Calu3 (cell line): ENCODE data around the gene TMEM106B. TPM values are rescaled to one million over a fixed set of nuclear protein-coding genes. Genes with fewer than 3 reads are reported as not detected.

ENCODE experiments used
- BruUV-seq: library from RNA; stranded (reverse); fragments of 400-500 nt; replicated peaks from 2 replicates; lab custom pipeline; 2021; lab: Mats Ljungman, UMichigan
- CTCF ChIA-PET: fragments of 300-600 bp; sonication (Branson Sonifier 250); formaldehyde crosslinking; loops from one replicate; lab custom pipeline; 2022; ENCODE audit warnings: antibody characterized with exemption; lab: Charles Lee
- DNase-seq: peaks from one replicate; pipeline ENCODE4 v3.0.0; 2022
- H3K27ac Mint-ChIP-seq: one replicate; pipeline ENCODE4 v1.8.0; 2022; ENCODE audit warnings: mixed read lengths; ENCODE audit not compliant: unreplicated experiment
- H3K27me3 Mint-ChIP-seq: one replicate; pipeline ENCODE4 v1.8.0; 2022; ENCODE audit warnings: mixed read lengths; ENCODE audit not compliant: unreplicated experiment
- H3K36me3 Mint-ChIP-seq: one replicate; pipeline ENCODE4 v1.8.0; 2022; ENCODE audit warnings: mild to moderate bottlenecking, moderate library complexity, mixed read lengths; ENCODE audit not compliant: insufficient read depth, unreplicated experiment
- H3K4me1 Mint-ChIP-seq: one replicate; pipeline ENCODE4 v1.8.0; 2022; ENCODE audit warnings: mild to moderate bottlenecking, low read depth, mixed read lengths; ENCODE audit not compliant: unreplicated experiment
- H3K4me3 Mint-ChIP-seq: one replicate; pipeline ENCODE4 v1.8.0; 2022; ENCODE audit warnings: mild to moderate bottlenecking, low read depth, moderate library complexity, mixed read lengths; ENCODE audit not compliant: unreplicated experiment
- H3K9me3 Mint-ChIP-seq: one replicate; pipeline ENCODE4 v1.8.0; 2022; ENCODE audit warnings: low read depth, mixed read lengths; ENCODE audit not compliant: unreplicated experiment
- intact Hi-C: fragments of 100-400 bp; cut with micrococcal nuclease; formaldehyde crosslinking; loops from one replicate; pipeline ENCODE4 v1.10.0; 2022; ENCODE audit not compliant: unreplicated experiment
- total RNA-seq: library from RNA; stranded (reverse); gene quantifications from 2 replicates; pipeline ENCODE4 v1.2.3, GENCODE V29; 2022
- TF ChIP-seq, protein P1 (sequence below): fragments of 200-600 bp; IDR thresholded peaks from one replicate; pipeline ENCODE4 v1.8.0; 2022; ENCODE audit warnings: antibody characterized with exemption; ENCODE audit not compliant: unreplicated experiment

Gene TMEM106B
- total RNA-seq, 1 experiment from 2014 or later = 76.7 TPM

GRCh38 chr7:12210179-12211053 lies 678 bp upstream of the TMEM106B start:
- Mint-ChIP-seq H3K9me3 (no peaks in the 10 kb centered on the region), H3K36me3 (peaks cover 28% of the 10 kb centered on the region), H3K4me3 (peak overlapping the region; percentile 85), H3K27ac (peak overlapping the region; percentile 93), H3K27me3 (no peaks in the 10 kb centered on the region), H3K4me1 (peaks cover 27% of the 10 kb centered on the region)
- BruUV-seq = TSS peak; percentile 97
- intact Hi-C loops = loop anchor here (2.0 to 10.0 kb wide), 4 partner anchors 100 to 376 kb away; partner anchors contain the start of gene THSD7A
- CTCF ChIA-PET = interaction anchor here (0.7 to 2.0 kb wide), 6 partner anchors 13 to 379 kb away, joined by 3 to 6 read pairs (median 4); partner anchors contain the start of gene THSD7A
- TF ChIP-seq, protein P1, sequence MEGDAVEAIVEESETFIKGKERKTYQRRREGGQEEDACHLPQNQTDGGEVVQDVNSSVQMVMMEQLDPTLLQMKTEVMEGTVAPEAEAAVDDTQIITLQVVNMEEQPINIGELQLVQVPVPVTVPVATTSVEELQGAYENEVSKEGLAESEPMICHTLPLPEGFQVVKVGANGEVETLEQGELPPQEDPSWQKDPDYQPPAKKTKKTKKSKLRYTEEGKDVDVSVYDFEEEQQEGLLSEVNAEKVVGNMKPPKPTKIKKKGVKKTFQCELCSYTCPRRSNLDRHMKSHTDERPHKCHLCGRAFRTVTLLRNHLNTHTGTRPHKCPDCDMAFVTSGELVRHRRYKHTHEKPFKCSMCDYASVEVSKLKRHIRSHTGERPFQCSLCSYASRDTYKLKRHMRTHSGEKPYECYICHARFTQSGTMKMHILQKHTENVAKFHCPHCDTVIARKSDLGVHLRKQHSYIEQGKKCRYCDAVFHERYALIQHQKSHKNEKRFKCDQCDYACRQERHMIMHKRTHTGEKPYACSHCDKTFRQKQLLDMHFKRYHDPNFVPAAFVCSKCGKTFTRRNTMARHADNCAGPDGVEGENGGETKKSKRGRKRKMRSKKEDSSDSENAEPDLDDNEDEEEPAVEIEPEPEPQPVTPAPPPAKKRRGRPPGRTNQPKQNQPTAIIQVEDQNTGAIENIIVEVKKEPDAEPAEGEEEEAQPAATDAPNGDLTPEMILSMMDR = no peak
- peak; percentile 64 for DNase-seq

DNA sequence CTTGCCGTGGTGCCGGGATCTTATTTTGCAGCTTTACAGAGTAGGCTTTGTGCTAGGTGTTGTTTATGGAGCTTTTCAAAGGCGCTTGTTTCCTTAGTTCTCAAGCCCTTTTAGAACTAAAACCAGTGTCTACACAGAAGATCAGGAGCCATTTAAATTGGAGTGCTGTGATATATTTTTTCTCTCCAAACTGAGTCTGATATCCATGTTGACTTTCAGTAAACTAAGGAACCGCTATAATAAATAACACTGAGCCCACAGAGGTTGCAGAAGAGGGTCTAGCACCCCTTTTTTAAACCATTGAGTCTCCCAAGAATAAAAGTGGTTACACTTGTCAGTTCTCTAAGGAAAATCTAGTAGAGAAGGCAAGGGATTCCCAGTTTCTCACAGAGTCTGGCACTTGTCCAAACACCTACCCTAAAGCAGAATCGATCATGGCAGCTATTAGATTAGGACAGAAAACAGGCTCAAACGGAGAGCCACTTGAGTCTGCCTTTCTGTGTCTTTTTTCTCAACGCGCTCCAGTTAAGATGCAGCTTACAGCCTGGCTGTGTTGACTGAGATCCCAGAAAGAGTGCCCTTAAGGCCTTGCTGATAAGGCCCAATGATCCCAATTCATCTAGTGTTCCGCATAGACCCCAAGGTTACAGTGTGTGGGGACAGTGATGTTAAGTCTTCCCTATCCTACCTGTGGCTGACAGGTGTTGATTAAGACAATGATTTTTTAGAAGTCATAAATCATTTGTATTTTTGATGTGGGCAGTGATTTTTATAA lies 804 bp downstream of the TMEM106B start:
- intact Hi-C loops = loop anchor here (2.0 to 10.0 kb wide), 4 partner anchors 101 to 377 kb away; partner anchors contain the start of gene THSD7A
- peak; percentile 29 for DNase-seq
- Mint-ChIP-seq H3K9me3 (no peaks in the 10 kb centered on the region), H3K4me3 (peak overlapping the region; percentile 85), H3K27ac (peak overlapping the region; percentile 93), H3K36me3 (peaks cover 28% of the 10 kb centered on the region), H3K4me1 (peaks cover 24% of the 10 kb centered on the region), H3K27me3 (no peaks in the 10 kb centered on the region)
- TF ChIP-seq, protein P1 = no peak
- CTCF ChIA-PET = interaction anchor here (0.6 to 2.0 kb wide), 7 partner anchors 18 to 462 kb away, joined by 3 to 6 read pairs (median 4); no protein-coding TSS in a partner anchor
- BruUV-seq = TSS peak; percentile 61

DNA sequence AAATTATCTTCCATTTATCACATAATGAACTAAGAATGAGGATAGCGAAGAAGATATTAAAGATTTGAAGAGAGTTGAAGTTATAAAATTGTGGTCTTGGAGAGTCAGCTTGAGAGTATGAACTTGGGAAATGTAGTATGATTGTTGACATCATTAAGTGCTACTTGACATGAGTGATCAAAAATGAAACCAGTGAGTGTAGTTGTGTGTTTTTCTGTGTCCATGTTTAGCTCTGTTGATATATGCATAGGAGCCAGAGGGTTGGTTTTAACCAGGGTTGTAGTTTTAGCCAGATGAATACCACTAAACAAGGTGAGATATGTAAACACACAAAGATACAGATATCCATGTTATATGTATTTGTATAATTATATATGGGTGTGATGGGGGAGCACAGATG lies 6.2 kb downstream of the TMEM106B start:
- no peak overlapping the region for H3K4me3 Mint-ChIP-seq
- H3K27me3 Mint-ChIP-seq = no peaks in the 10 kb centered on the region
- peaks cover 11% of the 10 kb centered on the region for H3K4me1 Mint-ChIP-seq
- peaks cover 17% of the 10 kb centered on the region for H3K36me3 Mint-ChIP-seq
- intact Hi-C loops = loop anchor here (10.0 kb wide), 1 partner anchor 383 kb away; the partner anchor contains the start of gene THSD7A
- DNase-seq = no peak
- no peaks in the 10 kb centered on the region for H3K9me3 Mint-ChIP-seq
- TF ChIP-seq, protein P1 = no peak
- BruUV-seq = no TSS peak
- CTCF ChIA-PET = no interaction called here
- no peak overlapping the region for H3K27ac Mint-ChIP-seq

GRCh38 chr7:12220389-12221046 lies 9.4 kb downstream of the TMEM106B start:
- TF ChIP-seq, protein P1 = no peak
- DNase-seq = no peak
- Mint-ChIP-seq H3K9me3 (peaks cover 2% of the 10 kb centered on the region), H3K27ac (no peak overlapping the region), H3K27me3 (no peaks in the 10 kb centered on the region), H3K4me3 (no peak overlapping the region), H3K36me3 (peaks cover 21% of the 10 kb centered on the region), H3K4me1 (peaks cover 7% of the 10 kb centered on the region)
- intact Hi-C loops = no loop called here
- CTCF ChIA-PET = no interaction called here
- BruUV-seq = no TSS peak
